Fibroblast of the aortic adventitia (primary cell): Measurements from ENCODE around the gene RNF157. TPM values are rescaled to one million over a fixed set of nuclear protein-coding genes. Genes with fewer than 3 reads are reported as not detected.
A peak's percentile ranks its signal among the peaks of the same experiment; 100 is the strongest.

Source experiments
- DNase-seq: peaks from one replicate; pipeline ENCODE4 v3.0.0-alpha.2; 2010; ENCODE audit warnings: low read depth
- H3K4me3 ChIP-seq: 2 replicates; pipeline ENCODE4 v1.5.1; 2011; ENCODE audit warnings: low read depth, mild to moderate bottlenecking, control low read depth, low read length, moderate library complexity
- CTCF ChIP-seq: IDR thresholded peaks from 2 replicates; pipeline ENCODE4 v1.5.1; 2011; ENCODE audit warnings: mild to moderate bottlenecking, low read length, control low read depth, inconsistent platforms; ENCODE audit not compliant: insufficient read depth
- total RNA-seq: library from RNA; depleted of rRNA; stranded (reverse); fragments of >200 nt; gene quantifications from 2 replicates; pipeline ENCODE4 v1.2.3, GENCODE V29; 2012; ENCODE audit warnings: low replicate concordance

RNF157 gene
- total RNA-seq, 1 donor = 0.18 TPM

- no peak overlapping the region for H3K4me3 ChIP-seq
- DNase-seq = no peak
- no peak for TF ChIP-seq CTCF
Observed at GRCh38 chr17:76131692-76132573, 108.4 kb downstream of the RNF157 start.

GRCh38 chr17:76131051-76131691 is 109.1 kb downstream of the RNF157 start:
- no peak for DNase-seq
- no peak for TF ChIP-seq CTCF
- H3K4me3 ChIP-seq = no peak overlapping the region

GRCh38 chr17:76130473-76130872 is 109.8 kb downstream of the RNF157 start:
- no peak overlapping the region for H3K4me3 ChIP-seq
- TF ChIP-seq CTCF = no peak
- no peak for DNase-seq

- DNase-seq = no peak
- H3K4me3 ChIP-seq = no peak overlapping the region
- no peak for TF ChIP-seq CTCF
Observed at GRCh38 chr17:76125922-76126321, 114.4 kb downstream of the RNF157 start.

GRCh38 chr17:76125391-76125675 is 115.0 kb downstream of the RNF157 start:
- TF ChIP-seq CTCF = no peak
- H3K4me3 ChIP-seq = no peak overlapping the region
- DNase-seq = no peak

- DNase-seq = no peak
- peak; percentile 12 for TF ChIP-seq CTCF
- H3K4me3 ChIP-seq = no peak overlapping the region
Observed at GRCh38 chr17:76124582-76125390, 115.5 kb downstream of the RNF157 start.
